Astrocyte (in vitro differentiated cells and primary cell): ENCODE measurements around the gene SDK1.

Source experiments
- CTCF ChIP-seq: IDR thresholded peaks from 2 replicates; pipeline ENCODE4 v1.5.1; 2011; ENCODE audit warnings: low read depth, mild to moderate bottlenecking, inconsistent platforms, low read length, moderate library complexity; ENCODE audit not compliant: insufficient read depth
- EZH2 ChIP-seq: IDR thresholded peaks from 2 replicates; pipeline ENCODE4 v1.6.1; 2012; ENCODE audit warnings: mild to moderate bottlenecking, low read length, inconsistent platforms; ENCODE audit not compliant: insufficient read depth

- TF ChIP-seq CTCF (no peak), EZH2 (no peak)
Observed at GRCh38 chr7:4017081-4017480, 716.0 kb downstream of the SDK1 start.
